ENCODE measurements around the gene ENTR1. TPM values are rescaled to one million over a fixed set of nuclear protein-coding genes. Genes with fewer than 3 reads are reported as not detected.
"Not testable (repeated sequence)": the region's sequence is repeated elsewhere in the genome, so short reads cannot be mapped to it uniquely, and the experiment has no call there.

The ENTR1 gene
- total RNA-seq, 2 experiments from 2014 or later: 49.2 to 54.9 TPM

GRCh38 chr9:136434580-136435169 is 24.3 kb upstream of the ENTR1 start:
- Mint-ChIP-seq H3K27me3 (no peaks in the 10 kb centered on the region), H3K36me3 (ENCODE audit: low read depth) (peaks cover 14% of the 10 kb centered on the region), H3K4me3 (no peak overlapping the region), H3K9me3 (no peaks in the 10 kb centered on the region), H3K4me1 (peaks cover 25% of the 10 kb centered on the region), H3K27ac (no peak overlapping the region)
- no peak for DNase-seq
- ChIA-PET CTCF (no interaction called here), POLR2A (interaction anchor here (1.5 kb wide), 1 partner anchor 10 kb away, joined by 5 read pairs; no protein-coding TSS in a partner anchor)

DNA sequence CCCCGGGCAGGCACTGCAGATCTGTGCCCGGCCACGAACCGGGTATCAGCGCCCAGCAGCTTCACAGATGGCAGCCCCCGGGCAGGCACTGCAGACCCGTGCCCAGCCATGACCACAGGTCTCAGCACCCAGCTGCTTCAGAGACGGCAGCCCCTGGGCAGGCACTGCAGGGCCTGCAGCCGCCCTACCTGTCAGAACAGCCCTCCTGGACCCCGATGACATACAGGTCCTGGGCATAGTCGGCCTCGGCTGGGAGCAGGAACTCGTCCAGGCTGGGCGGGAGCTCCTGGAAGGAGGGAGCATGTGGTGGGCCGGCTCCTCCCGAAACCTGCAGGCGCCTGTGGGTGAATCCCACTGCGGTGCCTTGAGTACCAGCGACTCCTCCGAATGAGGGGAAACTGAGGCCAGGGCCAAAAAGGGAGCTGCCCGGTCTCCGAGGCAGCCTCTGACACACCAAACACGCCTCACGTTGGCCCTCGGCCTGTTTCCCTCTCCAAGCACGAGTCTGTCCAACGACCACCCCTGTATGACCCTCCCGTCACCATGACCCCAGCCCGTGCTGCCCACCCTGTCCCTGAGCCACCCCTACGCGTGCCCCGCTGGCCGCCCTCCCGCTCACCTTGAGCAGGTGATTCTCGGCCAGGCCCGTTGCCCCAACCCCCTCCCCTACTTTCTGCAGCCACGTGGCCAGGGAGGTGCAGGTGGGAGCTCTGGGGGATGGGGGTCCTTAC is 23.6 kb upstream of the ENTR1 start:
- POLR2A ChIA-PET: interaction anchor here (1.5 kb wide), 1 partner anchor 9 kb away, joined by 5 read pairs; no protein-coding TSS in a partner anchor
- no peak overlapping the region for H3K4me3 Mint-ChIP-seq
- no peak for DNase-seq
- H3K27me3 Mint-ChIP-seq: no peaks in the 10 kb centered on the region
- H3K4me1 Mint-ChIP-seq: peaks cover 25% of the 10 kb centered on the region
- CTCF ChIA-PET: no interaction called here
- no peaks in the 10 kb centered on the region for H3K9me3 Mint-ChIP-seq
- no peak overlapping the region for H3K27ac Mint-ChIP-seq
- H3K36me3 Mint-ChIP-seq (ENCODE audit: low read depth): peaks cover 14% of the 10 kb centered on the region

DNA sequence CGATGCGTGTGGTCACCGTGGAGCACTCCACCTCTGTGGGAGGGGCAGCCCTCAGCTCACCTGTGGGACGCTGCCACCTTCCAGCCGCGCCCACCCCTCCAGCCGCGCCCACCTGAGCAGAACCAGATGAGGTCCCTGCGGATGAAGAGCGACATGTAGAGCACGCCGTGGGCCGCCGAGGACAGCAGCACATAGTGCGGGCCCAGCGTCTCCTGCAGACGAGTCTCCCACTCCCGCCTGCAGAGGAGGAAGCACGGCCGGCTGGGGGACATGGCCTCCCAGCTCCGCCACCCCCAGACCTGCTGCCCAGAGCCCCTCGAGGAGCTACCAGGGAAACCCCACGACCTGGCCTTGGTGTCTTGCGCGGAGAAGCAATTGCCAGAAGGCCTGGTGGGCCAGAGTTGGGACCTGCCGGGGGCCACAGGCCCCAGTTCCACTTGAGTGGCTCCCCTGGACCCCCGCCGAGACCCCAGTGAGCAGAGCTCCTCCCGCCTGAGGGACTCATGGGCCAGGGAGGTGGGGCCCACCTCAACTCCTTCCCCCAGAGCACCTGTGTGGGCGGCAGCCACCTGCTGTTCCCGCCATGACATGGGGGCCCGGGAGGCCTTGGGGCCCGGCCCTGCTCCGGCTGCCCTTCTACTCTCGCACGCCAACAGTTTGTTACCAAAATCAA is 22.8 kb upstream of the ENTR1 start:
- POLR2A ChIA-PET: no interaction called here
- no peaks in the 10 kb centered on the region for H3K27me3 Mint-ChIP-seq
- CTCF ChIA-PET: no interaction called here
- no peak for DNase-seq
- peaks cover 10% of the 10 kb centered on the region for H3K36me3 Mint-ChIP-seq (ENCODE audit: low read depth)
- no peak overlapping the region for H3K27ac Mint-ChIP-seq
- peaks cover 22% of the 10 kb centered on the region for H3K4me1 Mint-ChIP-seq
- no peak overlapping the region for H3K4me3 Mint-ChIP-seq
- H3K9me3 Mint-ChIP-seq: no peaks in the 10 kb centered on the region

DNA sequence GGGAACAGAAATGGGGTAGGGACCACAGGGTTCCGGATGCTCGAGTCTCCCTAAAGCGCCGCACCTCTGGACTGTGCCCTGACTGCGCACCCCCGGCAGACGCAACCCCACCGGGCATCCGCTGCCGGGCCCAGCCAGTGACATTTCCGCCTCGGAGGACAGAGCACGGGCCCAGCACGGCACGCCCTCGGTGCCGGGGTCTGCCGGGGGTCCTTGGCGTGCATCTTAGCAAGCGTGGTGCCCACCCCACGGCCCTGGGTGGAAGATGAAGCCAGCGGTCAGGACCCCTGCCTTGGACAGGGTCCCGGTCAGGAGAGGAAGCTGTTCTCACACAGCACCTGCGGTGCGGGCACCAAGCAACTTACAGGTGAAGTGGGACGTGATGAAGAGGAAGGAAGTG is 22.2 kb upstream of the ENTR1 start:
- DNase-seq: no peak
- POLR2A ChIA-PET: no interaction called here
- CTCF ChIA-PET: no interaction called here
- H3K4me3 Mint-ChIP-seq: no peak overlapping the region
- H3K27me3 Mint-ChIP-seq: no peaks in the 10 kb centered on the region
- peaks cover 8% of the 10 kb centered on the region for H3K36me3 Mint-ChIP-seq (ENCODE audit: low read depth)
- no peak overlapping the region for H3K27ac Mint-ChIP-seq
- no peaks in the 10 kb centered on the region for H3K9me3 Mint-ChIP-seq
- peaks cover 18% of the 10 kb centered on the region for H3K4me1 Mint-ChIP-seq

DNA sequence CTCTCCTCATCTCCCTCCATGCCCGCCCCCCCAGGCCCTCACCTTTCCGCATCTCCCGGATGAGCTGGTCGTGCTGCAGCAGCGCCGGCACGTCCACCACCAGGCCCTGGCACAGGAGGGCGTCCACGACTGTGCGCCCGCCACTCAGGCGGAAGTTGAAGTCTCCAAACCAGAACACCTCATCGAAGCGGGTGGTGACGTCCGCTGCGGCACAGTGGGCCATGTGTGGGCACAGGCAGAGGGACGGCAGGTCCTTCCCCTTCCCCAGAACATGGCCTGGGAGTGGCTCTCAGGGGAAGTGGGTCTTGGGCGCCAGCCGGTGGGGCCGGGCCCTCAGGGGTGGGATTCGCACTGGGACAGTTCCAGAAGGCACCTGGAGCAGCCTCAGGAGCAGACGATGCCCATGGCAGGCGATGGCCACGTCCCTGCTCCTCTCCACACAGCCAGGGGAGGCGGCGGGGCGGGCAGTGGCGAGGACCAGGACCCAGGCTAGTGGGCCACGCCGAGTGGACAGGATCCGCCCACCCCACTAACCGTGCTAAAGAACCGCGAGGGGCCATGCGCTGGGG is 21.5 kb upstream of the ENTR1 start:
- H3K9me3 Mint-ChIP-seq: no peaks in the 10 kb centered on the region
- peaks cover 11% of the 10 kb centered on the region for H3K4me1 Mint-ChIP-seq
- ChIA-PET POLR2A (no interaction called here), CTCF (no interaction called here)
- H3K27ac Mint-ChIP-seq: no peak overlapping the region
- no peak for DNase-seq
- H3K27me3 Mint-ChIP-seq: no peaks in the 10 kb centered on the region
- H3K36me3 Mint-ChIP-seq (ENCODE audit: low read depth): peaks cover 7% of the 10 kb centered on the region
- H3K4me3 Mint-ChIP-seq: no peak overlapping the region

DNA sequence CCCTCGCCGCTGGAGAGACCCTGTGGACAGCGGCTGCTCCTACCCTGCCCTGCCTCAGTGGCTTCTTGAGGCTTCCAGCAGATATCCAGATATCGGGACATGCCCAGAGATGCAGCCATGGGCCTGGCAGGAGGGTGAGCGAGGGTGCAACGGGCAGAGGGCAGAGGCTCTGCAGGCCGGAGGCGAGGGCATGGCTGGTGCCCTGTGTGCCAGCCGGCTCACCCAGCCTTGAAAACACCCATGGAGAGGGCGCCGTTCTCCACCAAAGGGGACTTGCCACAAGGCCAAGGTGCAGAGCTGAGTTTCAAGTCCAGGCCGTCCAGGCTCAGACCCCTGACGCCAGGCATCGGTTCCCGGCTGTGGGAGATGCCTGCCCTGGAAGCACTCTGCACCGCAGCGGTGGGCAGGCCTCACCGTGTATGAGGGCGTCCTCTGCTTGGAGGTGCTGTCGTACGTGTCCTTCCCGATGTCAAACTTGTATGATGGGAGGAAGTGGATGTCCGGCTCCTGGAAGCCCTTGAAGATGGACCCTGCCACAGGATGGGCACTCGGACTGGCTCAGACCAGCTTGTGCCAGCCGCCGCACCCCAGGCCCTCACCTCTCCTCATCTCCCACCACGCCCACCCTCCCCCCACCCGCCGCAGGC is 20.3 kb upstream of the ENTR1 start:
- Mint-ChIP-seq H3K27ac (no peak overlapping the region), H3K27me3 (no peaks in the 10 kb centered on the region), H3K36me3 (ENCODE audit: low read depth) (peaks cover 3% of the 10 kb centered on the region), H3K4me3 (no peak overlapping the region), H3K9me3 (no peaks in the 10 kb centered on the region), H3K4me1 (peaks cover under 1% of the 10 kb centered on the region)
- DNase-seq: no peak
- POLR2A ChIA-PET: no interaction called here
- CTCF ChIA-PET: no interaction called here

DNA sequence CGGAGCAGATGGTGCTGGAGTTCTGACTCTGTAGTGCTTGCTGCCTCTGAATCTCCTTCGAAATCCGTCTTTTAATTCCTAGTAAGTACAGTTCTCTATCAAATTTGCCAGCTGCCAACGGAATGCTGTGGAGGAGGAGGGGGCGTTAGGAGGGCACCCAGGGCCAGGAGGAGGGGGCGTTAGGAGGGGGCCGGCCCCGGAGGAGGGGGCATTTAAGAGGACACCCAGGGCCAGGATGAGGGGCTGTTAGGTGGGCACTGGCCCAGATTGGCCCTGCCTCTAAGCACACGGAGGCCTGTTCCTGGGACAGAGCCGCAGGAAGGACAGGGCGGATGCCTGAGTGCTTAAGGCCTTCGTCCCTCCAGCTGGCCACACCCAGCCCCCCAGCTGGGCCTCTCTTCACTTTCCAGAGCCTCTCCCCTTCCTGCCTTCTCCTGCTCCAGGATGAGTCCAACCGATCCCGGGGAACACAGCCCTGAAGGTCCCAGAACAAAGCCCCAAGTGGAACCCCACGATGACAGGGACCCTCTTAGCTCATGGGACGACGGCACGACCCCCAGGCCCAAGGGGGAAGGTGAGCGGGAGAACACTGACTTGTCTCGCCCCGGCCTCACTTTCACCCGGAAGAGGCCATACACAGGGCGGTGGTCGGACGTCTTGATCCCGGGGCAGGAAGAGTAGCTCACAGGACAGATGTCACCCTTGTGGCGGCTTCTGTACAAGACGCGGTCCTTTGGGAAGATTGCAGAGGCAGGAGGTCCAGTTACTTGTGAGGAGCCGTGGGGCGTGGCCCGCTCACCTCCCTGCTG is 19.5 kb upstream of the ENTR1 start:
- ChIA-PET POLR2A (no interaction called here), CTCF (no interaction called here)
- Mint-ChIP-seq H3K27ac (no peak overlapping the region), H3K27me3 (no peaks in the 10 kb centered on the region), H3K4me1 (no peaks in the 10 kb centered on the region), H3K9me3 (no peaks in the 10 kb centered on the region), H3K36me3 (ENCODE audit: low read depth) (peaks cover 9% of the 10 kb centered on the region), H3K4me3 (no peak overlapping the region)
- no peak for DNase-seq

GRCh38 chr9:136429075-136429628 is 18.7 kb upstream of the ENTR1 start:
- CTCF ChIA-PET: no interaction called here
- Mint-ChIP-seq H3K27me3 (no peaks in the 10 kb centered on the region), H3K4me3 (no peak overlapping the region), H3K36me3 (ENCODE audit: low read depth) (peaks cover 16% of the 10 kb centered on the region), H3K4me1 (no peaks in the 10 kb centered on the region), H3K9me3 (no peaks in the 10 kb centered on the region), H3K27ac (no peak overlapping the region)
- no peak for DNase-seq
- POLR2A ChIA-PET: no interaction called here

GRCh38 chr9:136426787-136427186 is 16.4 kb upstream of the ENTR1 start:
- CTCF ChIA-PET: no interaction called here
- Mint-ChIP-seq H3K4me3 (no peak overlapping the region), H3K9me3 (no peaks in the 10 kb centered on the region), H3K4me1 (no peaks in the 10 kb centered on the region), H3K36me3 (ENCODE audit: low read depth) (peaks cover 20% of the 10 kb centered on the region), H3K27ac (no peak overlapping the region), H3K27me3 (no peaks in the 10 kb centered on the region)
- DNase-seq: no peak
- POLR2A ChIA-PET: no interaction called here

DNA sequence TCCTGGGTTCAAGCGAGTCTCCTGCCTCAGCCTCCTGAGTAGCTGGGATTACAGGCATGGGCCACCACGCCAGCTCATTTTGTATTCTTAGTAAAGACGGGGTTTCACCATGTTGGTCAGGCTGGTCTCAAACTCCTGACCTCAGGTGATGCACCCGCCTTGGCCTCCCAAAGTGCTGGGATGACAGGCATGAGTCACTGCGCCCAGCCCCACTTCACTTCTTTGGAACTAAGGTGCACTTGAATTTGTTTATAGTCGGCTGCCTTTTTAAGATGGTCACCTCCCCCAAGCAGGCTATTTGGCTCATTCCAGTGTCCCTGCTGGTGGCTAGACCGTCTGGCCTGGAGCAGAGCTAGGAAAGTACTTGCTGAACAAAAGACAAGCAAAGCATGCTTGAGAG is 15.0 kb upstream of the ENTR1 start:
- POLR2A ChIA-PET: interaction anchor here (0.9 to 1.2 kb wide), 4 partner anchors 10 to 63 kb away, joined by 3 to 5 read pairs (median 4); no protein-coding TSS in a partner anchor
- H3K27ac Mint-ChIP-seq, CTCF ChIA-PET, DNase-seq, H3K4me3 Mint-ChIP-seq, H3K4me1 Mint-ChIP-seq, H3K27me3 Mint-ChIP-seq, H3K9me3 Mint-ChIP-seq: not testable (repeated sequence)
- H3K36me3 Mint-ChIP-seq (ENCODE audit: low read depth): peaks cover 24% of the 10 kb centered on the region

- POLR2A ChIA-PET: interaction anchor here (0.9 to 1.4 kb wide), 5 partner anchors 10 to 62 kb away, joined by 3 to 5 read pairs (median 4); no protein-coding TSS in a partner anchor
- Mint-ChIP-seq H3K36me3 (ENCODE audit: low read depth) (peaks cover 25% of the 10 kb centered on the region), H3K9me3 (no peaks in the 10 kb centered on the region), H3K4me1 (no peaks in the 10 kb centered on the region), H3K27ac (no peak overlapping the region), H3K27me3 (no peaks in the 10 kb centered on the region), H3K4me3 (no peak overlapping the region)
- CTCF ChIA-PET: no interaction called here
- no peak for DNase-seq
Measured at GRCh38 chr9:136424750-136425362, 14.4 kb upstream of the ENTR1 start.
